ENCODE measurements around the gene EGR2.

EGR2 gene

DNA sequence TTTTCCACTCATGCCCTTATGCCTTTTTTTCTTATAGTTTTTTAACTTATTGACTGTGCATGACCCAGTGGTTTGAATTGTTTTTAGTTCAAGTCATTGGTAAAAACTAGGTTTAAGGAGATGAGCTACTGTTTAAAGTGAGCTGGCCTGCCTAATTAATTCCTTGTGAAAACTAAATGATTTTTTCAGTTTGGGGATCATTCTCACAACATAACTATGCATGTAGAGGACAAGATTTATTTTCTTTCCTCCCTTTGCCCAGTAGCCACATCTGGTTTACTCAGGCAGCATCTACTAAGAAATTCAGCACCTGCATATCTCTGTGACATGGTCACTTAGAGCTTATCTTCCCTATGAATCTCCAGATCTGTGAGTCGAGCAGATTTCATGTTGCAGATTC lies 9.9 kb downstream of the EGR2 start:
- TF ChIP-seq, protein P1, sequence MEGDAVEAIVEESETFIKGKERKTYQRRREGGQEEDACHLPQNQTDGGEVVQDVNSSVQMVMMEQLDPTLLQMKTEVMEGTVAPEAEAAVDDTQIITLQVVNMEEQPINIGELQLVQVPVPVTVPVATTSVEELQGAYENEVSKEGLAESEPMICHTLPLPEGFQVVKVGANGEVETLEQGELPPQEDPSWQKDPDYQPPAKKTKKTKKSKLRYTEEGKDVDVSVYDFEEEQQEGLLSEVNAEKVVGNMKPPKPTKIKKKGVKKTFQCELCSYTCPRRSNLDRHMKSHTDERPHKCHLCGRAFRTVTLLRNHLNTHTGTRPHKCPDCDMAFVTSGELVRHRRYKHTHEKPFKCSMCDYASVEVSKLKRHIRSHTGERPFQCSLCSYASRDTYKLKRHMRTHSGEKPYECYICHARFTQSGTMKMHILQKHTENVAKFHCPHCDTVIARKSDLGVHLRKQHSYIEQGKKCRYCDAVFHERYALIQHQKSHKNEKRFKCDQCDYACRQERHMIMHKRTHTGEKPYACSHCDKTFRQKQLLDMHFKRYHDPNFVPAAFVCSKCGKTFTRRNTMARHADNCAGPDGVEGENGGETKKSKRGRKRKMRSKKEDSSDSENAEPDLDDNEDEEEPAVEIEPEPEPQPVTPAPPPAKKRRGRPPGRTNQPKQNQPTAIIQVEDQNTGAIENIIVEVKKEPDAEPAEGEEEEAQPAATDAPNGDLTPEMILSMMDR (IDR thresholded peaks at IDR 0.05; ENCODE audit: low read length, missing control alignments) = no peak
- peak overlapping the region; percentile 83 for H3K4me3 ChIP-seq (replicated peaks; ENCODE audit: low read depth, low read length)
- no peak for DNase-seq (ENCODE audit: low read depth)

DNA sequence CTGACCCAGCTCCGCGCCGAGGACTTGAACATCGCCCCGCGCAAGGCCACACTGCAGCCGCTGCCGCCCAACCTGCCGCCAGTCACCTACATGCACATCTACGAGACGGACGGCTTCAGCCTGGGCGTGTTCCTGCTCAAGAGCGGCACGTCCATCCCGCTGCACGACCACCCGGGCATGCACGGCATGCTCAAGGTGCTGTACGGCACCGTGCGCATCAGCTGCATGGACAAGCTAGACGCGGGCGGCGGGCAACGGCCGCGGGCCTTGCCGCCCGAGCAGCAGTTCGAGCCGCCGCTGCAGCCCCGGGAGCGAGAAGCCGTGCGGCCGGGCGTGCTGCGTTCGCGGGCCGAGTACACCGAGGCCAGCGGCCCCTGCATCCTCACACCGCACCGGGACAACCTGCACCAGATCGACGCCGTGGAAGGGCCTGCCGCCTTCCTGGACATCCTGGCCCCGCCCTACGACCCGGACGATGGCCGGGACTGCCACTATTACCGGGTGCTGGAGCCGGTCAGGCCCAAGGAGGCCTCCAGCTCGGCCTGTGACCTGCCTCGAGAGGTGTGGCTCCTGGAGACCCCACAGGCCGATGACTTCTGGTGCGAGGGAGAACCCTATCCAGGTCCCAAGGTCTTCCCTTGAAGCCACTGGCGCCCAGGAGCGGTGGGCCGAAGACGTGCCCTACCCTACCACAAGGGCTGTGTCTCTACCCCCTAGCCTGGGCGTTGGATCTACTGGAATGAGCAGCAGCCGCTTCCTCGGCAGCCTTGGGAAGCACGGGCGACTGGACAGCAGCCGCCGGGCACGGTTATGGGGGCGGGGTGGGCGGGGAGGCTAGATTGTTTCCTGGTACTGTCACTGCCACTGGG lies 10.7 kb downstream of the EGR2 start:
- H3K4me3 ChIP-seq (replicated peaks; ENCODE audit: low read depth, low read length) = peak overlapping the region; percentile 83
- peak; percentile 53 for DNase-seq (ENCODE audit: low read depth)
- TF ChIP-seq, protein P1 (IDR thresholded peaks at IDR 0.05; ENCODE audit: low read length, missing control alignments) = no peak

DNA sequence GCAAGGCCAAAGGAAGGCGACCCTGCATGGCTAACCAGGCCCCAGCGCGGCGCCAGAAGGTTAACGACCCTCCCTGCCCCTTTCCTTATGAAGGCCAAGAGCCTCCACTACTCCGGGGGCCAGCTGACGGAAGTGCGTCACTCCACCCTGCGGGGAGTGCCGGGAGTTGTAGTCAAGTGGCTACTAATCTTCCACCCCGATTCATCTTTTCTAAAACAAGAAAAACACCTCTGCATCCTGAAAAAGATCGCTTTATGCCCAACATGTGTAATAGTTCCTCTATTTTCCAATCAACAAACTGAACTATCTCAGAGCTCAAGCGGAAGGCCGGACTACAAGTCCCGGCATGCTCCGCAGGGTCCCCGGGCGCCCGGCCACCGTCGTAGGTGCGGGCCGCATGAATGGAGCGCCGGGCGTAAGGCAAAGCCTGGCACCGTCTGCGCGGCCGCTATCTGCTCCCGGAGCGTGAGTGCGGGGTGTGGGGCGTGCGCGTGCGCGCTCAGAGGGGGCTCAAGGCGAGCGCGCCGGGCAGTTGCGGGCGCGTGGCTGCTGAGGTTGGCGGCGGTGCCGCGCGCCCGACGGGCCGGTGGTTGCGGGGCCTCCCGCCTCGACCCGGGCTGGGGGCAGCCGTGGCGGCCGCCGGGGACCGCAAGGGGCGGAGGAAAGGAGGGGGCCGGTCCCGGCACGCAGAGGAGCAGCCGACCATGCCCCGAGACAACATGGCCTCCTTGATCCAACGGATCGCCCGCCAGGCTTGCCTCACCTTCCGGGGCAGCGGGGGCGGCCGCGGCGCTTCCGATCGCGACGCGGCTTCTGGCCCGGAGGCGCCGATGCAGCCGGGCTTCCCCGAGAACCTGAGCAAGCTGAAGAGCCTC lies 11.6 kb downstream of the EGR2 start, which contains the start of gene ADO:
ADO (plus strand) TSS at position 365 of the 875 bp plus-strand sequence; CDS start at position 705, 340 bp downstream.
- TF ChIP-seq, protein P1 (IDR thresholded peaks at IDR 0.05; ENCODE audit: low read length, missing control alignments) = no peak
- peak within 1 kb of the TSS; percentile 83 for H3K4me3 ChIP-seq (replicated peaks; ENCODE audit: low read depth, low read length)
- DNase-seq (ENCODE audit: low read depth) = peak; percentile 85

DNA sequence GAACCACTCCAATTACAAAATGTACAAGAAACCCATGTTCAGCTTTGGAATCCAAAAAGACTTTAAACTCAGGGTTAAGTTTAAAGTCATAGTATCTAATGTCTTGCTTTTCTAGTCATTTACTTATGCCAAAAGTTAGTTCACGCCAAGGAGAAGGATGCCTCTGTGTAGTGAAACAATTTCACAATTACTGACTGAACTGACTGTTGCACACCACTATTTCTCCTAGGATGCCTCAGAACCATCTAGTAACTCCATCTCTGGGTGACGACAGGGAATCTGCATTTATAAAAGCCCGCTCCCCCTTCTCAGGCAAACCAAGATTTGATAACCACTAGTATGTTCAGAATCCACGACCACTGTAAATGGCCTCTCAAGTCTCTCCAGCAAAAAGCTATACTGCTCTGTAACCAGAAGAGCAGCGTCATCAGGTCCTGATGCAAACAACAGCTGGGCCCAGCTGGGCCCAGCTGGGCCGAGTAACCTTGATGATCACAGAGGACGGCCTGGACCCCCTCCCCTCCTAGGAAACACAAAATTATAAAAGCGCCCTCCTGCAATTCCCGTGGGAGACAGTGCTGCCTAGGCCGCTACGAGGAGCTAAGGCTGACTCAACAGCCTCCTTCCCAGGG lies 12.3 kb downstream of the EGR2 start:
- DNase-seq (ENCODE audit: low read depth) = peak; percentile 27
- peak overlapping the region; percentile 83 for H3K4me3 ChIP-seq (replicated peaks; ENCODE audit: low read depth, low read length)
- TF ChIP-seq, protein P1 (IDR thresholded peaks at IDR 0.05; ENCODE audit: low read length, missing control alignments) = no peak

DNA sequence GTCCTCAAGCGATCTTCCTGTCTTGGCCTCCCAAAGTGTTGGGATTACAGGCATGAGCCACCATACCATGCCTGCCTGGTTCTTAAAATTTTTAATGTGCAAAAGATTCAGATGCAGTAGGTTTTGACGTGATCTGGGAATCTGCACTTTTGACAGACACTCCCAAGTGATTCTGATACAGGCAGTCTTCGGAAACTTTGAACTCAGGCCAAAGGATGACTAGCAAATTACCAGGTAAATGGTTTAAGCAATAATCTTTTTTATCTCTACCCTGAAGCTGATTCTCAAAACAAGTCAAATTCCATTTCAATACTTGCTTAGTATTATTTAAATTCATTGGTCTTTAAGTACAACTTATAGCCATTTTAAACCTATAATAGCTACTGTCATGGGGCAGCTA lies 14.3 kb downstream of the EGR2 start:
- H3K4me3 ChIP-seq (replicated peaks; ENCODE audit: low read depth, low read length) = no peak overlapping the region
- DNase-seq (ENCODE audit: low read depth) = no peak
- TF ChIP-seq, protein P1 (IDR thresholded peaks at IDR 0.05; ENCODE audit: low read length, missing control alignments) = no peak

DNA sequence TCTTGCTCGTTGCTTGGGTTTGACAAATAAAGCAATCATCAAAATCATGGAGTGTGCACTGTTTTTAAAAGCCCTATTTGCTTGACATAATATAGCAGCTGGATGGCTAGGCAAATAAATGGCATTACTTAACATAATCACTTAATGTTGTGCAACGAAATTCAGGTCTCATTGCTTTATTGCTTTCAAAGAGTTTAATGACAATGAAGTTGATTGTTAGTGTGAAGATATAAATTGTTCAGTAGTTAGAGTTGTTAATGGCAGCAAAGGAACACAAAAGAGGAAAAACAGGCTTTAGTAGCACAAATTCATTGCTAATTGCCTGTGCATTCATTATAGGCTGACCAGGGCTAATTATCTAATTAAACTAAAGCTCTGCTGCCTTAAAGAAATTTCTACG lies 19.3 kb downstream of the EGR2 start:
- TF ChIP-seq, protein P1 (IDR thresholded peaks at IDR 0.05; ENCODE audit: low read length, missing control alignments) = no peak
- H3K4me3 ChIP-seq (replicated peaks; ENCODE audit: low read depth, low read length) = no peak overlapping the region
- no peak for DNase-seq (ENCODE audit: low read depth)

Measured in fibroblast of pulmonary artery (primary cell).